ENCODE measurements around the gene IRX4.

DNA sequence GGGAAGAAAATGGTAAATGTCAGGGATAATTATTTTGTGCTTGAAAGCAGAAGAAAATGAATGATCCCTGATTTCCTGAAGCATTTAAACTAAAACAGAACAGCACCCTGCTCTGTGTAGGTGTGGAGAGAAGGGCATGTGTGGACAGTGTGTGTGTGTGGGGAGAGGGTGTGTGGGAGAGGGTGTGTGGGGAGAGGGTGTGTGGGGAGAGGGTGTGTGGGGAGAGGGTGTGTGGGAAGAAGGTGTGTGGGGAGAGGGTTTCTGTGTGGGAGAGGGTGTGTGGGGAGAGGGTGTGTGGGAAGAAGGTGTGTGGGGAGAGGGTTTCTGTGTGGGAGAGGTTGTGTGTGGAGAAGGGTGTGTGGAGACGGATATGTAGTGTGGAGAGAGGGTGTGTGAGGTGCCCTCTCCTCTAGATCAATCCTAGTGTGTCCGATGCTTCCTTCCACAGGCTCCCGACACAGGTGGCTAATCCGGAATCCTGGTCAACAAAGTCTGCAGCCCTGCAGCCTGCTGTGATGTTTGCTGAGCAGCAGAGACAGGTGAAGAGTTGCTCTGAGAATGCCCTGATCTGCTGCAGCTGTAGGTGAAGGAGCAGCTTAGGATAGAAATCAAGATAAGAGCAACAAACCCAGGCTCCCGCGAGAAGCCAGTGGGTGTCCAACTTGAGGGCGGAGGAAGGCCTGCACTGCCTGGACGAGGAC lies 15.5 kb downstream of the IRX4 start:
- TF ChIP-seq, protein P1, sequence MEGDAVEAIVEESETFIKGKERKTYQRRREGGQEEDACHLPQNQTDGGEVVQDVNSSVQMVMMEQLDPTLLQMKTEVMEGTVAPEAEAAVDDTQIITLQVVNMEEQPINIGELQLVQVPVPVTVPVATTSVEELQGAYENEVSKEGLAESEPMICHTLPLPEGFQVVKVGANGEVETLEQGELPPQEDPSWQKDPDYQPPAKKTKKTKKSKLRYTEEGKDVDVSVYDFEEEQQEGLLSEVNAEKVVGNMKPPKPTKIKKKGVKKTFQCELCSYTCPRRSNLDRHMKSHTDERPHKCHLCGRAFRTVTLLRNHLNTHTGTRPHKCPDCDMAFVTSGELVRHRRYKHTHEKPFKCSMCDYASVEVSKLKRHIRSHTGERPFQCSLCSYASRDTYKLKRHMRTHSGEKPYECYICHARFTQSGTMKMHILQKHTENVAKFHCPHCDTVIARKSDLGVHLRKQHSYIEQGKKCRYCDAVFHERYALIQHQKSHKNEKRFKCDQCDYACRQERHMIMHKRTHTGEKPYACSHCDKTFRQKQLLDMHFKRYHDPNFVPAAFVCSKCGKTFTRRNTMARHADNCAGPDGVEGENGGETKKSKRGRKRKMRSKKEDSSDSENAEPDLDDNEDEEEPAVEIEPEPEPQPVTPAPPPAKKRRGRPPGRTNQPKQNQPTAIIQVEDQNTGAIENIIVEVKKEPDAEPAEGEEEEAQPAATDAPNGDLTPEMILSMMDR (conservative IDR thresholded peaks at IDR 0.05; ENCODE audit: low read length), result no peak
- no peak for TF ChIP-seq EZH2phosphoT487 (IDR thresholded peaks at IDR 0.05; ENCODE audit: borderline replicate concordance)

Measured in Loucy (cell line).